ENCODE measurements around the gene FBXW5.

The FBXW5 gene

DNA sequence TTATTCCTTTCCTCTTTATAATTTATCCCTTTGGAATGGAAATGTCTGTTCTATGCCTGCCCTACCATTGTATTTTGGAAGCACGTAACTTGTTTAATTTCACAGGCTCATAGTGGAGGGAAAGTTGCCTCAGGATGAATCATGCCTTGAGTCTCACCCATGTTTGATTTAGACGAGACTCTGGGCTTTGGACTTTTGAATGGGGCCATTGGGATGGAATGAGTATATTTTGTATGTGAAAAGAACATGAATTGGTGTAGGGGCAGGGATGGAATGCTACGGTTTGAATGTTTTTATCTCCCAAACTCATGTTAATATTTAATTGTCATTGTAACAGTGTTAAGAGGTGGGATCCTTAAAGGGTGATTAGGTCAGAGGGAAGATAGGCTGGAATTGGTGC, 10.3 kb downstream of the FBXW5 start:
- TF ChIP-seq, protein P1, sequence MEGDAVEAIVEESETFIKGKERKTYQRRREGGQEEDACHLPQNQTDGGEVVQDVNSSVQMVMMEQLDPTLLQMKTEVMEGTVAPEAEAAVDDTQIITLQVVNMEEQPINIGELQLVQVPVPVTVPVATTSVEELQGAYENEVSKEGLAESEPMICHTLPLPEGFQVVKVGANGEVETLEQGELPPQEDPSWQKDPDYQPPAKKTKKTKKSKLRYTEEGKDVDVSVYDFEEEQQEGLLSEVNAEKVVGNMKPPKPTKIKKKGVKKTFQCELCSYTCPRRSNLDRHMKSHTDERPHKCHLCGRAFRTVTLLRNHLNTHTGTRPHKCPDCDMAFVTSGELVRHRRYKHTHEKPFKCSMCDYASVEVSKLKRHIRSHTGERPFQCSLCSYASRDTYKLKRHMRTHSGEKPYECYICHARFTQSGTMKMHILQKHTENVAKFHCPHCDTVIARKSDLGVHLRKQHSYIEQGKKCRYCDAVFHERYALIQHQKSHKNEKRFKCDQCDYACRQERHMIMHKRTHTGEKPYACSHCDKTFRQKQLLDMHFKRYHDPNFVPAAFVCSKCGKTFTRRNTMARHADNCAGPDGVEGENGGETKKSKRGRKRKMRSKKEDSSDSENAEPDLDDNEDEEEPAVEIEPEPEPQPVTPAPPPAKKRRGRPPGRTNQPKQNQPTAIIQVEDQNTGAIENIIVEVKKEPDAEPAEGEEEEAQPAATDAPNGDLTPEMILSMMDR (IDR thresholded peaks at IDR 0.05; ENCODE audit: control insufficient read depth, extremely low read depth, insufficient read depth) = no peak
- DNase-seq (ENCODE audit: low read depth) = no peak
- H3K4me3 ChIP-seq (ENCODE audit: low read depth, low read length) = no peak overlapping the region

GRCh38 chr9:136931611-136932130, 12.9 kb downstream of the FBXW5 start:
- H3K4me3 ChIP-seq (ENCODE audit: low read depth, low read length) = no peak overlapping the region
- DNase-seq (ENCODE audit: low read depth) = no peak
- TF ChIP-seq, protein P1 (IDR thresholded peaks at IDR 0.05; ENCODE audit: control insufficient read depth, extremely low read depth, insufficient read depth) = no peak

- DNase-seq (ENCODE audit: low read depth) = no peak
- H3K4me3 ChIP-seq (ENCODE audit: low read depth, low read length) = no peak overlapping the region
- TF ChIP-seq, protein P1 (IDR thresholded peaks at IDR 0.05; ENCODE audit: control insufficient read depth, extremely low read depth, insufficient read depth) = no peak
These were observed 14.5 kb downstream of the FBXW5 start for GRCh38 chr9:136930014-136930413.

- TF ChIP-seq, protein P1 (IDR thresholded peaks at IDR 0.05; ENCODE audit: control insufficient read depth, extremely low read depth, insufficient read depth) = no peak
- H3K4me3 ChIP-seq (ENCODE audit: low read depth, low read length) = no peak overlapping the region
- no peak for DNase-seq (ENCODE audit: low read depth)
These were observed 15.9 kb downstream of the FBXW5 start for GRCh38 chr9:136928591-136928990.

DNA sequence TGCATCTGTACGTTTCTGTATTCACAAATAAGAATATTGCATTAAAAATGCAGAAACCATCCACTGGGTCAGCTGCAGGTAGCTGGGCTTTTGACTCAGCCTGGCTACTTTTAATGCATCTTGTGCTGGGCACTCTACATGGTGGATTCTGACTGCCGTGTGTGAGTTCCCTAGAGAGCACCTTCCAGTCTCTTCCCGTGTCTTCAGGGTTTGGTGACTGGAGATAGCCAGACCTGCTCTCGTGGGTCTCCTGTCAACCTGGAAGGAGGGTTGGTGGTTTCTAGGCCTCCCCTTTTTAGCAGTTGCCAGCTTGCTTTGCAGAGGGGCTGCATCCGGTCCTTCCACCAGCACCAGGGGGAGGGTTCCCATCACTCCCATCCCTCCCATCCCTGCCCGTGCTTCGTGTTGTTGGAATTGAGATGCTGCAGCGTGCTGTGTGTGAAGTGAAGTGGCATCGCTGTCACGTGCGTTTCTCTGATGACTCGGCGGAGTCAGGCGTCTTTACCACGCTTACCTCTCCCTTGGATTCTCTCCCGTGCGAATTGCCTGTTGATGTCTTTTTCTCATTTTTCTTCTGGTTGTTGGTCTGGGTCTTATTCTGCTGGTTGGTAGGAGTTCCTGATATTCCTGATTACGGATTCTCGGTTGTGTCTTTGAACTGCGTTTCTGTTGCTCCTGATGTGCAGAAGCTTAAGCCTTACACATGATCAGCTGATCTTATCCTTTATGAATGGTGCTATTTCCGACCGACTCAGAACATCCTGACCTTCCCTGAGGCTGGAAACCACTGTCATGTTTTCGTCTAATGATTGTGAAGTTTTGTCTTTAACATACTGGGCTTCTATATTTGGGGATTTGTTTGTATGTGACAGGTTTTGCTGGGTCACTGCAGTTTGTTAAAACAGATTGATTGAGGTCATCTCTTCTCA, 16.9 kb downstream of the FBXW5 start:
- DNase-seq (ENCODE audit: low read depth) = no peak
- no peak overlapping the region for H3K4me3 ChIP-seq (ENCODE audit: low read depth, low read length)
- TF ChIP-seq, protein P1 (IDR thresholded peaks at IDR 0.05; ENCODE audit: control insufficient read depth, extremely low read depth, insufficient read depth) = no peak

- no peak for DNase-seq (ENCODE audit: low read depth)
- TF ChIP-seq, protein P1 (IDR thresholded peaks at IDR 0.05; ENCODE audit: control insufficient read depth, extremely low read depth, insufficient read depth) = no peak
- H3K4me3 ChIP-seq (ENCODE audit: low read depth, low read length) = no peak overlapping the region
These were observed 17.8 kb downstream of the FBXW5 start for GRCh38 chr9:136926749-136927148.
